ENCODE measurements around the gene MPST.

Gene MPST

GRCh38 chr22:36999463-36999862, 20.1 kb upstream of the MPST start:
- Histone ChIP-seq H3K4me2 (ENCODE audit: low read length) (no peak overlapping the region), H4K20me1 (ENCODE audit: control insufficient read depth, insufficient read depth, low read depth, low read length) (no peaks in the 10 kb centered on the region)

DNA sequence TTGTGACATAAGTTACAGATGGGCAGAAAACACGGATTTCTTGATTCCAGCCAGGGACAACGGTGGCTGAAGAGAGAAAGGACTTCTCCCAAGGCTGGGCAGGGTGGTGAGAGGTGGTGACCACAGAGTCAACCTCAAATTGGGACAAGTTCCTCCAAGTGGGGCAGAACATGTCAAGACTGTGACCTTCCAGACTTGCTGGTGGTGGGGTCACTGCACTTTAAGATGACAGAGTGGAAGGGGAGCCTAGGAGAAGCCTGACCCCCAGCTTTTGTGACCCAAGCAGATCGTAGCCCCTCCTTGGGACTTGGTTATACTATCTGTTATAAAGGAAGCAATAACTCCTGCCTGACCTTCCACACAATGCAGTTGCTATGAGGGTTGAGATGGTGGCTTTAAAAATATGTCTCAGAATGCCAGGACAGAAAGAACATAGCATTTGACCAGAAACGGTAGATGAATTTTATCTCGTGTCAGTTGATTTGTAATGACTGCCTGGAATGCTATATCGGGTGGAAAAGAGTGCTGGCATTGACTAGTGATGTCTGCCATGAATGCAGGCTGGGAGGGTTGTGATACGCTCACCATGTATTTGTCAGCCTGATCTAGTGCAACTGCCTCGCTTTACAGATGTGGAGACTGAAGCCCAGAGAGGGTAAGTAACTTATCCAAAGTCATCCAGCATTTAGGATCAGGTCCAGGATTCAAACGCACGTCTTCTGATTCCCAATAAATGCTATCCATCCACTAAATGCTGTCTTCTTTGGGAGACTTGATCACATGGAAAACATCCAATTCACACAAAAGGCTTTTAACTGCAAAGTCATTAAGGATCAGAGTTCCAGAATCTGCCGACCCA, 18.6 kb upstream of the MPST start:
- no peaks in the 10 kb centered on the region for H3K36me3 ChIP-seq (ENCODE audit: control insufficient read depth, low read length)
- H4K20me1 ChIP-seq (ENCODE audit: control insufficient read depth, insufficient read depth, low read depth, low read length): no peaks in the 10 kb centered on the region
- peaks cover 40% of the 10 kb centered on the region for H3K27me3 ChIP-seq (ENCODE audit: control insufficient read depth, low read length)
- no peaks in the 10 kb centered on the region for H3K9me2 ChIP-seq (replicated peaks; ENCODE audit: control insufficient read depth, low read length)
- no peaks in the 10 kb centered on the region for H3K9me3 ChIP-seq (ENCODE audit: control insufficient read depth, insufficient read depth, low read length)
- no peaks in the 10 kb centered on the region for H3F3A ChIP-seq (ENCODE audit: control insufficient read depth, insufficient read depth)
- H3K4me2 ChIP-seq (ENCODE audit: low read length): no peak overlapping the region
- no peaks in the 10 kb centered on the region for H3K79me2 ChIP-seq (ENCODE audit: control insufficient read depth, low read length)
- H3K27ac ChIP-seq (ENCODE audit: low read depth, low read length): no peak overlapping the region
- TF ChIP-seq, protein P1, sequence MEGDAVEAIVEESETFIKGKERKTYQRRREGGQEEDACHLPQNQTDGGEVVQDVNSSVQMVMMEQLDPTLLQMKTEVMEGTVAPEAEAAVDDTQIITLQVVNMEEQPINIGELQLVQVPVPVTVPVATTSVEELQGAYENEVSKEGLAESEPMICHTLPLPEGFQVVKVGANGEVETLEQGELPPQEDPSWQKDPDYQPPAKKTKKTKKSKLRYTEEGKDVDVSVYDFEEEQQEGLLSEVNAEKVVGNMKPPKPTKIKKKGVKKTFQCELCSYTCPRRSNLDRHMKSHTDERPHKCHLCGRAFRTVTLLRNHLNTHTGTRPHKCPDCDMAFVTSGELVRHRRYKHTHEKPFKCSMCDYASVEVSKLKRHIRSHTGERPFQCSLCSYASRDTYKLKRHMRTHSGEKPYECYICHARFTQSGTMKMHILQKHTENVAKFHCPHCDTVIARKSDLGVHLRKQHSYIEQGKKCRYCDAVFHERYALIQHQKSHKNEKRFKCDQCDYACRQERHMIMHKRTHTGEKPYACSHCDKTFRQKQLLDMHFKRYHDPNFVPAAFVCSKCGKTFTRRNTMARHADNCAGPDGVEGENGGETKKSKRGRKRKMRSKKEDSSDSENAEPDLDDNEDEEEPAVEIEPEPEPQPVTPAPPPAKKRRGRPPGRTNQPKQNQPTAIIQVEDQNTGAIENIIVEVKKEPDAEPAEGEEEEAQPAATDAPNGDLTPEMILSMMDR (IDR thresholded peaks at IDR 0.05; ENCODE audit: low read depth, low read length, poor library complexity, severe bottlenecking): no peak
- TF ChIP-seq EZH2phosphoT487 (IDR thresholded peaks at IDR 0.05; ENCODE audit: borderline replicate concordance, low read length): no peak
- H3K4me1 ChIP-seq (ENCODE audit: control insufficient read depth, low read length): no peaks in the 10 kb centered on the region
- H3K4me3 ChIP-seq (ENCODE audit: low read length): no peak overlapping the region

More at GRCh38 chr22:36999463-36999862, 20.1 kb upstream of the MPST start:
- no peaks in the 10 kb centered on the region for H3K36me3 ChIP-seq (ENCODE audit: control insufficient read depth, low read length)
- no peak overlapping the region for H3K27ac ChIP-seq (ENCODE audit: low read depth, low read length)
- TF ChIP-seq, protein P1 (IDR thresholded peaks at IDR 0.05; ENCODE audit: low read depth, low read length, poor library complexity, severe bottlenecking): no peak
- no peak for TF ChIP-seq EZH2phosphoT487 (IDR thresholded peaks at IDR 0.05; ENCODE audit: borderline replicate concordance, low read length)
- no peaks in the 10 kb centered on the region for H3K4me1 ChIP-seq (ENCODE audit: control insufficient read depth, low read length)
- no peaks in the 10 kb centered on the region for H3K9me2 ChIP-seq (replicated peaks; ENCODE audit: control insufficient read depth, low read length)
- peaks cover 29% of the 10 kb centered on the region for H3K27me3 ChIP-seq (ENCODE audit: control insufficient read depth, low read length)
- H3F3A ChIP-seq (ENCODE audit: control insufficient read depth, insufficient read depth): no peaks in the 10 kb centered on the region
- no peaks in the 10 kb centered on the region for H3K79me2 ChIP-seq (ENCODE audit: control insufficient read depth, low read length)
- no peak overlapping the region for H3K4me3 ChIP-seq (ENCODE audit: low read length)
- H3K9me3 ChIP-seq (ENCODE audit: control insufficient read depth, insufficient read depth, low read length): no peaks in the 10 kb centered on the region

GRCh38 chr22:37001826-37002225, 17.7 kb upstream of the MPST start:
- Histone ChIP-seq H3K36me3 (ENCODE audit: control insufficient read depth, low read length) (no peaks in the 10 kb centered on the region), H3K9me2 (replicated peaks; ENCODE audit: control insufficient read depth, low read length) (no peaks in the 10 kb centered on the region), H3K9me3 (ENCODE audit: control insufficient read depth, insufficient read depth, low read length) (no peaks in the 10 kb centered on the region), H3K4me1 (ENCODE audit: control insufficient read depth, low read length) (no peaks in the 10 kb centered on the region), H4K20me1 (ENCODE audit: control insufficient read depth, insufficient read depth, low read depth, low read length) (no peaks in the 10 kb centered on the region), H3K27me3 (ENCODE audit: control insufficient read depth, low read length) (peaks cover 46% of the 10 kb centered on the region), H3K27ac (ENCODE audit: low read depth, low read length) (no peak overlapping the region), H3K4me2 (ENCODE audit: low read length) (no peak overlapping the region), H3K4me3 (ENCODE audit: low read length) (no peak overlapping the region), H3F3A (ENCODE audit: control insufficient read depth, insufficient read depth) (no peaks in the 10 kb centered on the region), H3K79me2 (ENCODE audit: control insufficient read depth, low read length) (no peaks in the 10 kb centered on the region)
- no peak for TF ChIP-seq EZH2phosphoT487 (IDR thresholded peaks at IDR 0.05; ENCODE audit: borderline replicate concordance, low read length)
- TF ChIP-seq, protein P1 (IDR thresholded peaks at IDR 0.05; ENCODE audit: low read depth, low read length, poor library complexity, severe bottlenecking): no peak
